Measurements from ENCODE around the gene TTR.

TTR gene

DNA sequence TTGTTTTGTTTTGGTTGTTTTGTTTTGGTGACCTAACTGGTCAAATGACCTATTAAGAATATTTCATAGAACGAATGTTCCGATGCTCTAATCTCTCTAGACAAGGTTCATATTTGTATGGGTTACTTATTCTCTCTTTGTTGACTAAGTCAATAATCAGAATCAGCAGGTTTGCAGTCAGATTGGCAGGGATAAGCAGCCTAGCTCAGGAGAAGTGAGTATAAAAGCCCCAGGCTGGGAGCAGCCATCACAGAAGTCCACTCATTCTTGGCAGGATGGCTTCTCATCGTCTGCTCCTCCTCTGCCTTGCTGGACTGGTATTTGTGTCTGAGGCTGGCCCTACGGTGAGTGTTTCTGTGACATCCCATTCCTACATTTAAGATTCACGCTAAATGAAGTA, at the start of gene TTR:
TTR (plus strand) TSS at position 250 of the 400 bp plus-strand sequence; CDS start at position 276, 26 bp downstream.
- TF ChIP-seq, protein P1, sequence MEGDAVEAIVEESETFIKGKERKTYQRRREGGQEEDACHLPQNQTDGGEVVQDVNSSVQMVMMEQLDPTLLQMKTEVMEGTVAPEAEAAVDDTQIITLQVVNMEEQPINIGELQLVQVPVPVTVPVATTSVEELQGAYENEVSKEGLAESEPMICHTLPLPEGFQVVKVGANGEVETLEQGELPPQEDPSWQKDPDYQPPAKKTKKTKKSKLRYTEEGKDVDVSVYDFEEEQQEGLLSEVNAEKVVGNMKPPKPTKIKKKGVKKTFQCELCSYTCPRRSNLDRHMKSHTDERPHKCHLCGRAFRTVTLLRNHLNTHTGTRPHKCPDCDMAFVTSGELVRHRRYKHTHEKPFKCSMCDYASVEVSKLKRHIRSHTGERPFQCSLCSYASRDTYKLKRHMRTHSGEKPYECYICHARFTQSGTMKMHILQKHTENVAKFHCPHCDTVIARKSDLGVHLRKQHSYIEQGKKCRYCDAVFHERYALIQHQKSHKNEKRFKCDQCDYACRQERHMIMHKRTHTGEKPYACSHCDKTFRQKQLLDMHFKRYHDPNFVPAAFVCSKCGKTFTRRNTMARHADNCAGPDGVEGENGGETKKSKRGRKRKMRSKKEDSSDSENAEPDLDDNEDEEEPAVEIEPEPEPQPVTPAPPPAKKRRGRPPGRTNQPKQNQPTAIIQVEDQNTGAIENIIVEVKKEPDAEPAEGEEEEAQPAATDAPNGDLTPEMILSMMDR (IDR thresholded peaks at IDR 0.05) = no peak
- no peak for TF ChIP-seq ZFX (IDR thresholded peaks at IDR 0.05; ENCODE audit: borderline replicate concordance)
- no peak within 1 kb of the TSS for H3K27ac ChIP-seq

GRCh38 chr18:31546476-31546875, 45.2 kb upstream of the TTR start:
- TF ChIP-seq, protein P1 (IDR thresholded peaks at IDR 0.05) = no peak
- no peak for TF ChIP-seq ZFX (IDR thresholded peaks at IDR 0.05; ENCODE audit: borderline replicate concordance)
- H3K27ac ChIP-seq = no peak overlapping the region

- TF ChIP-seq, protein P1 (IDR thresholded peaks at IDR 0.05) = no peak
- TF ChIP-seq ZFX (IDR thresholded peaks at IDR 0.05; ENCODE audit: borderline replicate concordance) = no peak
- no peak overlapping the region for H3K27ac ChIP-seq
These were observed 42.8 kb upstream of the TTR start for GRCh38 chr18:31548853-31549252.

DNA sequence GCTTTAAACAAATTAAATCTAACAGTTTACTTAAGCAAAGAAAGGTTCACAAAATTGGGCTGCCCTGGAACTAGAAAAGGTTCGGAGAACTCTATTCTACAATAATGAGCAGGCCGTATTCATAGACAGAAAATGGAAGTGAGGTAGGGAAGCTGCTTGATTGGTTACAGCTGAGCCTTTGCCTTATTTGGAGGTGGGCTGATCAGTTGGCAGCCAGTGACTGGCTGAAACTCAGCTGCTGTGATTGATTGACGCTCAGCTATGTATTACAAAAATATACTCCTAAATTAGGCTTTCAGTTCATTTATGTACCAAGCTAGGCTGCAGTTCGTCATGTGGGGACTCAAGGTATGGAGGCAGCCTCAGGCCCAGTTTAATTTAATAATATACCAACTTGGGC, 42.3 kb upstream of the TTR start:
- TF ChIP-seq ZFX (IDR thresholded peaks at IDR 0.05; ENCODE audit: borderline replicate concordance) = no peak
- TF ChIP-seq, protein P1 (IDR thresholded peaks at IDR 0.05) = no peak
- H3K27ac ChIP-seq = no peak overlapping the region

DNA sequence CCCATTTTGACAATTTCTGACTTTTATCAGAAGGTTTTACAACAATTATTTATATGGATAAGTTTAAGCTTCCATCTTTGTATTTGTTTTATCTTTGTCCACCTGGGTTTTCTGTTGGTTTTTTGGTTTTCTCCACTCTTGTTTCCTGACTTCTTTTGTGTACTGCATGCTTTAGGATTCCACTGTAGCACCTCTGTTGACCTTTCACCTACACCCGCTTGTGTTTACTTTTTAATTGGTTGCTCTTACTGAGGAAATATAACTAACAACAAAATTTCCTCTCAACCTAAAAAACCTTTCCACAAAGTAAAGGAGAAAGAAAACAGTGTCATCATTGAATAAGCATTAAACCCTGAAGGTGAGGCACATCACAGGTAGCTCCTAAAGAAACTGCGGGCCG, 39.8 kb upstream of the TTR start:
- no peak for TF ChIP-seq ZFX (IDR thresholded peaks at IDR 0.05; ENCODE audit: borderline replicate concordance)
- TF ChIP-seq, protein P1 (IDR thresholded peaks at IDR 0.05) = no peak
- H3K27ac ChIP-seq = no peak overlapping the region

GRCh38 chr18:31553800-31554199, 37.9 kb upstream of the TTR start:
- no peak overlapping the region for H3K27ac ChIP-seq
- TF ChIP-seq ZFX (IDR thresholded peaks at IDR 0.05; ENCODE audit: borderline replicate concordance) = no peak
- TF ChIP-seq, protein P1 (IDR thresholded peaks at IDR 0.05) = no peak

- H3K27ac ChIP-seq = no peak overlapping the region
- TF ChIP-seq, protein P1 (IDR thresholded peaks at IDR 0.05) = no peak
- TF ChIP-seq ZFX (IDR thresholded peaks at IDR 0.05; ENCODE audit: borderline replicate concordance) = no peak
These were observed 36.9 kb upstream of the TTR start for GRCh38 chr18:31554776-31555175.
